Loucy (cell line): ENCODE data around the gene POLE4.

Experiments
- H2AFZ ChIP-seq: fragments of 200-600 bp; sonication (generic); 2 replicates; pipeline ENCODE4 v1.6.0; 2016; ENCODE audit warnings: antibody characterized with exemption, mild to moderate bottlenecking, low read length, moderate library complexity
- H3F3A ChIP-seq: fragments of 200-600 bp; 2 replicates; pipeline ENCODE4 v1.6.0; 2016; ENCODE audit warnings: antibody characterized with exemption, low read depth, mild to moderate bottlenecking
- H3K27me3 ChIP-seq: fragments of 200-600 bp; sonication (generic); 2 replicates; pipeline ENCODE4 v1.6.1; 2014; ENCODE audit warnings: low read length, mild to moderate bottlenecking; ENCODE audit not compliant: insufficient read depth, poor library complexity, severe bottlenecking
- H3K36me3 ChIP-seq: fragments of 200-600 bp; sonication (generic); 2 replicates; pipeline ENCODE4 v1.6.1; 2016; ENCODE audit warnings: low read length; ENCODE audit not compliant: insufficient read depth
- H3K4me1 ChIP-seq: fragments of 200-600 bp; sonication (generic); 2 replicates; pipeline ENCODE4 v1.5.1; 2014; ENCODE audit warnings: low read length, mild to moderate bottlenecking; ENCODE audit not compliant: insufficient read depth, poor library complexity, severe bottlenecking
- H3K4me2 ChIP-seq: fragments of 200-600 bp; sonication (generic); 2 replicates; pipeline ENCODE4 v1.6.0; 2014; ENCODE audit warnings: antibody characterized with exemption, low read length, low read depth, mild to moderate bottlenecking; ENCODE audit not compliant: poor library complexity, severe bottlenecking
- H3K4me3 ChIP-seq: fragments of 200-600 bp; sonication (generic); 2 replicates; pipeline ENCODE4 v1.5.1; 2014; ENCODE audit warnings: low read length, mild to moderate bottlenecking, mixed read lengths; ENCODE audit not compliant: poor library complexity, severe bottlenecking
- H3K79me2 ChIP-seq: fragments of 200-600 bp; sonication (generic); 2 replicates; pipeline ENCODE4 v1.6.1; 2014; ENCODE audit warnings: low read length; ENCODE audit not compliant: insufficient read depth
- H3K9ac ChIP-seq: fragments of 200-600 bp; sonication (generic); 2 replicates; pipeline ENCODE4 v1.6.0; 2014; ENCODE audit warnings: mild to moderate bottlenecking, low read depth, low read length, moderate library complexity; ENCODE audit not compliant: poor library complexity, severe bottlenecking
- H3K9me2 ChIP-seq: fragments of 200-600 bp; sonication (generic); replicated peaks from 2 replicates; pipeline ENCODE4 v1.6.1; 2016; ENCODE audit warnings: low read depth, low read length, mixed read lengths
- H3K9me3 ChIP-seq: fragments of 200-600 bp; sonication (generic); 2 replicates; pipeline ENCODE4 v1.6.1; 2014; ENCODE audit warnings: mild to moderate bottlenecking, antibody characterized with exemption, low read length, low read depth; ENCODE audit not compliant: insufficient read depth
- H4K20me1 ChIP-seq: fragments of 200-600 bp; sonication (generic); 2 replicates; pipeline ENCODE4 v1.6.0; 2014; ENCODE audit warnings: antibody characterized with exemption, low read length, mild to moderate bottlenecking; ENCODE audit not compliant: insufficient read depth, poor library complexity, severe bottlenecking
- CTCF ChIP-seq: fragments of 200-600 bp; sonication (generic); conservative IDR thresholded peaks from 2 replicates; pipeline ENCODE4 v1.5.1; 2014; ENCODE audit warnings: mild to moderate bottlenecking, antibody characterized with exemption, low read length
- EZH2phosphoT487 ChIP-seq: fragments of 200-600 bp; IDR thresholded peaks from 2 replicates; pipeline ENCODE4 v1.6.1; 2018; ENCODE audit warnings: antibody characterized with exemption, mild to moderate bottlenecking, moderate library complexity, borderline replicate concordance

Gene POLE4

GRCh38 chr2:74959106-74959751, 786 bp downstream of the POLE4 start:
- Histone ChIP-seq H4K20me1 (no peaks in the 10 kb centered on the region), H3K36me3 (no peaks in the 10 kb centered on the region), H3K9ac (peak overlapping the region; percentile 56), H3K4me1 (peaks cover 17% of the 10 kb centered on the region), H3K27me3 (no peaks in the 10 kb centered on the region), H2AFZ (peak overlapping the region; percentile 89), H3K4me3 (peak overlapping the region; percentile 73), H3K4me2 (peak overlapping the region; percentile 82), H3K9me3 (no peaks in the 10 kb centered on the region), H3K79me2 (no peaks in the 10 kb centered on the region), H3F3A (no peaks in the 10 kb centered on the region), H3K9me2 (no peaks in the 10 kb centered on the region)
- TF ChIP-seq CTCF (no peak), EZH2phosphoT487 (no peak)

GRCh38 chr2:74966887-74967286, 8.4 kb downstream of the POLE4 start:
- H3K9ac ChIP-seq: no peak overlapping the region
- H3K9me3 ChIP-seq: no peaks in the 10 kb centered on the region; the same call in 1 of the 2 replicates
- H2AFZ ChIP-seq: no peak overlapping the region
- TF ChIP-seq CTCF (no peak), EZH2phosphoT487 (no peak)
- H3F3A ChIP-seq: no peaks in the 10 kb centered on the region
- no peaks in the 10 kb centered on the region for H4K20me1 ChIP-seq
- 0 out of 2 replicates have a peak, but pooled peaks cover 3% of the 10 kb centered on the region for H3K36me3 ChIP-seq
- H3K9me2 ChIP-seq: no peaks in the 10 kb centered on the region
- H3K4me1 ChIP-seq: no peaks in the 10 kb centered on the region
- H3K27me3 ChIP-seq: no peaks in the 10 kb centered on the region
- no peak overlapping the region for H3K4me3 ChIP-seq
- no peak overlapping the region for H3K4me2 ChIP-seq
- H3K79me2 ChIP-seq: no peaks in the 10 kb centered on the region

- H3K4me2 ChIP-seq: no peak overlapping the region
- no peak overlapping the region for H3K4me3 ChIP-seq
- no peaks in the 10 kb centered on the region for H4K20me1 ChIP-seq
- H3K36me3 ChIP-seq: no peaks in the 10 kb centered on the region
- H2AFZ ChIP-seq: no peak overlapping the region
- no peak for TF ChIP-seq CTCF
- no peak for TF ChIP-seq EZH2phosphoT487
- no peaks in the 10 kb centered on the region for H3K9me2 ChIP-seq
- no peaks in the 10 kb centered on the region for H3K9me3 ChIP-seq
- H3K4me1 ChIP-seq: peaks cover 6% of the 10 kb centered on the region
- H3F3A ChIP-seq: no peaks in the 10 kb centered on the region
- no peak overlapping the region for H3K9ac ChIP-seq
- H3K27me3 ChIP-seq: no peaks in the 10 kb centered on the region
- H3K79me2 ChIP-seq: no peaks in the 10 kb centered on the region
Measured at GRCh38 chr2:74975016-74975415, 16.6 kb downstream of the POLE4 start.
